Thyroid gland (tissue), 4 donors: ENCODE results near the gene MYO10.

ENCODE experiments used
- CTCF ChIP-seq, 6 experiments: fragments of 200-600 bp in 3 of 6; fragments of 450-650 bp in 3 of 6; sonication (generic) in 3 of 6; IDR thresholded peaks; one replicate each; pipeline ENCODE4 v1.5.1; 2016 to 2019; ENCODE audit warnings: antibody characterized with exemption in 6 of 6, mild to moderate bottlenecking in 2 of 6, inconsistent platforms in 1 of 6, moderate library complexity in 1 of 6
- POLR2A ChIP-seq, 2 donors: fragments of 450-650 bp; IDR thresholded peaks; one replicate each; pipeline ENCODE4 v1.6.1; 2017; ENCODE audit warnings: antibody characterized with exemption in 2 of 2, mild to moderate bottlenecking in 2 of 2, moderate library complexity in 1 of 2

- no peak for TF ChIP-seq CTCF (IDR thresholded peaks at IDR 0.05)
- TF ChIP-seq POLR2A (IDR thresholded peaks at IDR 0.05) = no peak
Observed at GRCh38 chr5:16704945-16705344, 231.1 kb downstream of the MYO10 start.
